Inflammatory macrophage treated with lipopolysaccharide for 4 hours (primary cell): ENCODE results near the gene KRT23.

Experiments used
- DNase-seq: peaks from one replicate; pipeline ENCODE4 v3.0.0-alpha.2; 2020

Gene KRT23, protein sequence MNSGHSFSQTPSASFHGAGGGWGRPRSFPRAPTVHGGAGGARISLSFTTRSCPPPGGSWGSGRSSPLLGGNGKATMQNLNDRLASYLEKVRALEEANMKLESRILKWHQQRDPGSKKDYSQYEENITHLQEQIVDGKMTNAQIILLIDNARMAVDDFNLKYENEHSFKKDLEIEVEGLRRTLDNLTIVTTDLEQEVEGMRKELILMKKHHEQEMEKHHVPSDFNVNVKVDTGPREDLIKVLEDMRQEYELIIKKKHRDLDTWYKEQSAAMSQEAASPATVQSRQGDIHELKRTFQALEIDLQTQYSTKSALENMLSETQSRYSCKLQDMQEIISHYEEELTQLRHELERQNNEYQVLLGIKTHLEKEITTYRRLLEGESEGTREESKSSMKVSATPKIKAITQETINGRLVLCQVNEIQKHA

DNA sequence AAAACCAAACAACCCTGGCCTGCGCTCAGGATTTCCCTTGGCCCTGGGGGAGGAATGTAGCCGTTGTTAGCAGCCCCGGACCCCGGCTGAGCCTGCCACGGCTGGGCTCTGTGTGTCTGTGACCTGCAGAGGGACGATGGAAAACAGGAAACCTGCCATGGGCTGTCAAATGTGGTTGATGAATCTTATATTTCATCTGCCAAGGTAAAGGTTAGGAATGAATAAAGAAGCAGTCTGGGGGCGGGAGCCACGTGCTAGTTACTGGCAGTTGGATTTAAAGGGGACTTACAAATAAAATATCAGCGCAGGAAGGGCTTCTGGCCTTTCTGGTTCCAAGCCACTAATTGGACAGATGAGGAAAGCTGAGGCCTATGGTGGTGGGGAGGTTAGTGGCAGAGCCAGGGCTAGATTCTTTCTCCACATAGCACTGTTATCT is at the start of gene KRT23:
Gene KRT23, minus strand, starts transcription at position 263 of the 436 bp plus-strand sequence. CDS start 1,043 bp downstream, outside the sequence.
- no peak for DNase-seq

DNA sequence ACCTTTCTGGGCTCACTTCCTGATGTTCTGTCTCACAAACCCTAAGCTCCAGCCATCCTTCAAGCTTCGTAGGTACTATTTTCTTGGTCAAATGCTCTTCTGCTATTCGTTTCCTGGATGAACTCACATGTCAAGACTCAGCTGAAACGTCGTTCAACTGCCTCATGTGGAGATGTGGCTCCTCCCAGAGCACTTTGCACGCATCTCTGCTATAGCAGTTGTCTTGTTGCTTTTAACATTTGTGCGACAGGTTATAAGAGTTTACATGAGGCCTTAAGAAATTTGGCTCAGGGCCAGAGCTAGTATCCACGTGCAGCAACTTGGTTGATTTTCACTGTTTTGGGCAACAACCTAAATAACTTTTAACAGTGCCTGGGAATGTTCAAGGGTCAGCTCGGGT is 49.5 kb upstream of the KRT23 start:
- DNase-seq: no peak

DNA sequence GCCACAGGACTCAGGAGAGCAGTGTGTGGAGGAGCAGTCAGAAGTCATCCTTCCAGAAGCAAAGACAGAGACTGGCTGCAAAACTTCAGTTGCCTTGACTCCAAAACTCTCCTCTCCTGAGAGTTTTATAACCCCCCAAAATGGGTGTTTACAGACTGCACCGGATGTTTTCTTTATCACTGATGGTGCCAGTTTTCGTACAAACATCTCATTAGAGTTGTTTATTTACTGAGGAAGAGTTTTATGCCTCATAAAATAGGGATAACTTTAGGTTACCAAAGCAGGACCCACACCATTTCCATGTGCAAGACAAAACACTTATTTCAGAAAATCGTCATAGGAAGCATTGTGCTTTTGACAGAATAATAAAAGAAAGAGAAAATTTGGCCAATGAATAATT is 46.8 kb upstream of the KRT23 start, which contains the start of gene KRT40:
Gene KRT40, minus strand, starts transcription at position 101 of the 400 bp plus-strand sequence. Its CDS starts 53 bp downstream, at position 48.
- no peak for DNase-seq

DNA sequence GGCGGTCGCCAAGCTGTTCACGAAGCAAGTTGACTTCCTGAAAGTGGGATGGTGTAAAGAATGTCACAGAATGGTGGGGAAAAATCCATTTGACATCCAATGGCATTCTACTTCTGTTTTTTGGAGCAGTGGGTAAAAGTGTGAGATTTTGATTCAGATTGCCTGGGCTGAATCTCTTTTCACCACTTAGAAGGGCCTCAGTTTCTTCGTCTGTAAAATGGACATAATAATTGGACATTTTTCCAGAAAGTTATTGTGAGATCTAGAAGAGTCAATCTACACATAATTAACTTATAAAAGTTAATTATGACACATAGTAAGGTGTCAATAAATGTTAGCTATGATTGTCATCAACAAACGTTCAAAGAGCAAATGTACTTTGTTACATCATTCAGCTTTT is 43.7 kb upstream of the KRT23 start:
- DNase-seq: no peak

DNA sequence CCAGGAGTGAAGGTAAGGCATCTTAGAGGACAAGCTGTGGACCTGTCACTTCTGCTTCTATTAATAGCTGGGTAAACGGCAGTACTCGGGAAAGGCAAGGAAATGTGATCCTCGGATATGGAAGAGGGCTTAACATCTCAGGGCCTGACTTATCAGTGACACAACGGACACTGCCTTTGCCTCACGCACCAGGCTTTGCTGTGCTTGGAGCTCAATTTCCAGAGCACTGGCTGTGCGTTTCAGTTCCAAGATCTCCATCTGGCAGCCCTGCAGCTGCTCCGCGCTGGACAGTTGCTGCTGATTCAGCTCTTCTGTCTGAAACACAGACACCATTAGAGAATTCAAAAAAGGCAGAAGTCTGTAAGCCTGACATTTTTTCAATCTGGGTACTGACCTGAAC is 43.1 kb upstream of the KRT23 start:
- DNase-seq: no peak

DNA sequence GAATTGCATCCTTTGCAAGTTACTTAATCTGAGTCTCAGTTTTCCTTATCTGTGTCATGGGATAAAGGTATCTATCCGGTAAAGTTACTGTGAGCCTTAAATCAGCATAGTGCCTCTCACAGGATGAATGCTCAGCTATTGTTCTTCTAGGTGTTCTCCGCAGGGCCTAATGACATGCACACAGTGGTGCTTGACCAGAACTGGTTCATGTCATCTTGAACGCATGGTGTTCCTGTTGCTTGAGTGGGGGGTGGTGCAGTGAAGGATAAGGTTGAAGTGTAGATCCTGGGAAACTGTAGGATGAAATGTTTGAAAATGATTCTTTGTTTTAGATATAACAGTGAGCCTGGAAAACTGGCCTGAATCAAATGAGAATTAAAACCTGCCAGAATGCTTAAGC is 42.7 kb upstream of the KRT23 start:
- DNase-seq: no peak

DNA sequence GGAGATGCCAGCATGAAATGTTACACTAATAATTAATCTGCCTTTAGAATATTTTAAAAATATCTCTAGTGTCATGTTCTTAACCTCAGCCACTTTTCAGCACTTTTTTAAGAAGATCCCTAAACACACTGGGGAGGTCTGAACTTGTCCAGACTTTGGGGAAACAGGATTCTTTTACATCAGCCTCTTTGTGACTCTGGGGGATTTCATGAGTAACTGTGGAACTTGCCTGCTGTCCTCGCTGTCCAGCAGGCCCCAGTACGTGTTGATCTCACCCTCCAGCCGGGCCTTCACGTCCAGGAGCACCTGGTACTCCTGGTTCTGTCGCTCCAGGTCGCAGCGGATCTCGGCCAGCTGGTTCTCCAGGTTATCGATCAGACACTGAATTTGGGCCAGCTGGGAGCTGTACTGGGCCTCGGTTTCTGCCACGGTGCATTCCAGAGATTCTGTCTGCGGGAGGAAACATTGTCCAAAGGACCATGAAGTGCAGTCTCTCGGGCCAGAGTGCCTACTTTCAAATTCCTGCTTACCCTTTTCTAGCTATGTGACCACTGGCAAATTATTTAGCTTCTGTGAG is 41.2 kb upstream of the KRT23 start:
- DNase-seq: no peak

DNA sequence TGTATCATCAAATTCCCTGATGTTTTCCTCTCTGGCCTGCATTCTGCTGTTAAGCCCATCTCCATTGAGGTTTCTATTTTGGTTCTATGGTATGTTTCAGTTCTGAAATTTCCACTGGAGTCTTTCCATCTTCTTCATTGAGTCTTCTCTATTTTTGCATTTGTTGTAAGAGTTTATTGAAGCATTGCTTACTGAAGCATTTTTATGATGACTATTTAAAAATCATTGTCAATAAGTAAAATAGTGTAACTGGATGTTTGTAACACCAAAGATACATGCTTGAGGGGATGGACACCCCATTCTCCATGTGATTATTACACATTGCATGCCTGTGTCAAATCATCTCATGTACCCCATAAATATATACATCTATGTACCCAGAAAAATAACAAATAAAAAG is 38.1 kb upstream of the KRT23 start:
- no peak for DNase-seq

DNA sequence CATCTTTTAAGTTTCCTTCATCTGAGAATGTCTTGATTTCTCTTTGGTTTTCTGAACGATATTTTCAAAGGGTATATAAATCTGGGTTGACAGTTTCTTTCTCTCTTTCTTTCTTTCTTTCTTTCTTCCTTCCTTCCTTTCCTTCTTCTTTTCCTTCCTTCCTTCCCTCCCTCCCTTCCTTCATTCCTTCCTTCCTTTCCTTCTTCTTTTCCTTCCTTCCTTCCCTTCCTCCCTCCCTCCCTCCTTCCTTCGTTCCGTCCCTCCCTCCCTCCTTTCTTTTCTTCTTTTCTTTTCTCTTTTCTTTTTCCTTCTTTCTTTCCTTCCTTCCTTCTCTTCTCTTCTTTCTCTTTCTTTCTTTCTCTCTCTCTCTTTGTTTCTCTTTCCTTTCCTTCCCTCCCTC is 36.9 kb upstream of the KRT23 start:
- DNase-seq: no peak

DNA sequence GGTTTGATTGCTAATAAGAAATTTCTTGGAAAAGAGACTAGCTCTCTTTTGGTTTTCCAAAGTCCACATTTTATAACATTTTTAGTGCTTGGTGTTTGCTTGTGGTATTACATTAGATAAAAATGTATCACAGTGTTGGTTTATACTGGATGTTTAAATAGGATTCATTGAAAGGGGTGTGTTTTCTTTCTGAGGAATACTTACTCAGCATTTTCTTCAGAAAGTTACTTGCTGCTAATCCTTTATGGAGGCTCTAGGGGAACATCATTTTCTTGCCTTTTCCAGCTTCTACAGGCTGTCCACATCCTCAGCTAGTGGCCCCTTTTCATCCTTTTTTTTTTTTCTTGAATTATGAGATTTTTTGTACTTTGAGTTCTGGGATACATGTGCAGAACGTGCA is 30.1 kb upstream of the KRT23 start:
- no peak for DNase-seq

DNA sequence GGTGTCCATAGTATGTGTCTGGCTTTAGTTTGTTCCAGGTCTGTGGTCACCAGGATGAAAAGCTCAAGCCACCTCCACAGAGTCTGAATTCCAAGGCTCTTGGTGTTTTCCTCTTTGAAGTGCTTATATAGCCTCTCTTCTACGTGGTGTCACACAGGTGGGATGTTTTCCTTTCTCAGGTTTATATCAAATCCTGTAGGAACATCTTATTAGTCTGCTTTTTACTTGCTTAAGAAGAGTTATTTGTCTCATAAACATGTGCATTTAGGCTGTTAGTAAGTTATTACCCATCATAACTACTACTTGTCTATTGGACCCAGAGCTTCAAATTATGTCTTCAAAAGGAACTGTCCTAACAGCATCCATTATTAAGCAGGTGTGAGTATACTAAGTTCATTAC is 29.4 kb upstream of the KRT23 start, which contains the start of gene KRT39:
Gene KRT39, minus strand, starts transcription at position 101 of the 400 bp plus-strand sequence. Its CDS starts 92 bp downstream, at position 9.
- no peak for DNase-seq

DNA sequence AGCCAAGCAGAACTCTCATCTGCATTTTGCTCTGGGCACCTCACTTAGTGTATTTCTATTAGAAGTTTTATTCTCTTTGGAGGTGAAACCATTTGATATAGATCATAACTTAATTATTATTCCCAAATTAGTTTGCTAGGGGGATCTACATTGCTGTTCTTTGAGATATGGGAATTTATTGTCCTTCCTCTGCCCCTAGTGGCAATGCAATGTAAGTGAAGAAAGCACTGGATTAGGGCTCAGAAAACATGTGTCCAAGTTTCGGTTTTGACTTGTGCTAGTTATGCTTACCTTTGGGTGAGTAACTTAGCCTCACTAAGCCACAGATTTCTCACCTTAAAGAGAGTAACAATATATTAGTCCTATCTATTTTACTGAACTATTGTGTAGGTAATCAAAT is 26.4 kb upstream of the KRT23 start:
- DNase-seq: peak; percentile 28

DNA sequence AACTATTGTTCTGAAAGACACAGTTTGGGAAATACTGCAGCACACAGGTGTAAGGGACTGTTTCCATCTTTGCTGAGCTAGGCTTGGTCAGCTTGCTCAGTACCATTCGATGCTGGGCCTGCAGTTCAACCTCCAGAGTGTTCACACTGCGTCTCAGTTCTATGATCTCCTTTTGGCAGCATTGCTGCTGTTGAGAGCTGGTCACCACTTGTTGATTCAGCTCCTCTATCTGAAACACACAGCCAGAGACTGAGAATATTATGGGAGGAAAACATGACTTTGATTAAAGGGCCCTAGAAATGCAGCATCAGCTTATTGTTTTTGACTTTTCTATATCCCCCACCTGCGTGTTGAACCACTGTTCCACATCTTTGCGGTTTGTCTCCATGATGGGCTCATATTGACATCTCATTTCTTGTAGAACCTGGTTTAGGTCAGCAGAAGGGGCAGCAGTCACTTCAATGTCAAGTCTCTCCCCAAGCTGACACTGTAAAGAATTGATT is 24.7 kb upstream of the KRT23 start:
- no peak for DNase-seq

DNA sequence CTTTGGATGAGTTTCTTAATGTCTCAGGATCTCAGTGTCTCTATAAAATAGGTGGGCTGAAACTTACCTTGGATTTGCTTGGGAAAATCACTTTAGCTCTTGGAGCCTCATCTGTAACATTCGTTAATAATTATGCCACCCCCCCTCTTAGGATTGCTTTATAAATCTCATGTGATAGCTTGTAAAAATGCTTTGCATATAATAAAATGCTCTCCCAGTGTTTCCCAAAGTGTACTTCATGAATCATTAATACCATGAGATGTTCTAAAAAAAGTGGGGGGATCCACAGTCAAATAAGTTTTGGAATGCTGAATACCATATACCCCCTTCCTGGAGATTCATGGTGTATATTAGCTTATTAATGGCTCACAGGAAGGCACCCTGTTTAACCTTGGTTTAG is 24.1 kb upstream of the KRT23 start:
- DNase-seq: no peak

DNA sequence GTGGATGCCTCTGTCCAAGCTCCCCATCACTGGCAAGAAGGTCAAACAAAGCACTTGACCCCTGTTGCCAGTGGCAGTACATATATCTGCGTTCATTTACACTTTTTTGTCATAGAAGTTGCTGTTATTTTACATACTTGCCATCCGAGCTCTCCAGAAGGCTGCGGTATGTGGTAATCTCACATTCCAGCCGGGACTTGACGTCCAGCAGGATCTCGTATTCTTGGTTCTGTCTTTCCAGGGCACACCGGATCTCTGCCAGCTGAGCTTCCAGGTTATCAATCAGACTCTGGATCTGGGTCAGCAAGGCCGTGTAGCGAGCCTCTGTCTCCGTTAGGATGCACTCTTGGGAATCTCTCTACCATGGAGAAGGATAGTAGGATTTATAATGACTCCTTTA is 22.7 kb upstream of the KRT23 start:
- DNase-seq: no peak

DNA sequence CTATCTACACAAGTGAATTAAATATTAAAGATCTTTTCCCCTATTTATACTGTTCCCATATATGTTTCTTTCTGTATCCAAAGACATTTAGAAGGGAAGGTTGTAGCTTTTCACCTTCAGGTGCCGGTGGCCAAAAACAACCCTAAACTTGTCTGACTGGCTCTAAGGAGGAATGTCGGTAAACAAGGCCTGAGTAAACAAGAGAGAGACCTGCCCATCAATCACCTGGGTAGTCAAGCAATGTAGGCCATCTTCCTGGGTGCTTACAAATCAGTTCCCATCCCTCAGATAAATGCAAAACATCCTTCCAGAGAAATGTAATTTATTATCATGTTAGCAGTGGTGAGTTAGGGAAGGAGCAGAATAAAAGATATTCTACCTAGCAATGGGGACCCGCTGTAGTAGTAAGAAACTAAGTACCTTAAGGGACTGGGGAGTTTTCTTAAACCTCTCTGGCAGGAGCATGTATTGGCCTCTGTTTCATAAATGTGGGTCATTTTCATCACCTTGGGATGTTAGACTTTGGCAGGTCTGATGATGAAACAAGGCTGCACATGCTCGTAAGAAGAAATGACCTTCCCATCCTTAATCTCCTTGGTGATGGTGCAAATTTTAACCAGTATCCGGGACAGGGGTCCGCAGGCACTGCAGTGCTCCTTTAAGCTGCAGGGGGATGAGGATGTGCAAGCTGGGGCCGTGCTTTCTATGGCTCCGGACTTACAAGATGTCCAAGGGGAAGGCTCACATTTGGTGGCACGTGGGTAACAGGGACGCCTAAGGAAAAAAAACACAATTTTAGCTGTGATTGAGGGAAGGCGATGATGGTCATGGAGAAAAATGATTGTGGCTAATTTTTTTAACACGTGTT is 20.9 kb upstream of the KRT23 start:
- no peak for DNase-seq

DNA sequence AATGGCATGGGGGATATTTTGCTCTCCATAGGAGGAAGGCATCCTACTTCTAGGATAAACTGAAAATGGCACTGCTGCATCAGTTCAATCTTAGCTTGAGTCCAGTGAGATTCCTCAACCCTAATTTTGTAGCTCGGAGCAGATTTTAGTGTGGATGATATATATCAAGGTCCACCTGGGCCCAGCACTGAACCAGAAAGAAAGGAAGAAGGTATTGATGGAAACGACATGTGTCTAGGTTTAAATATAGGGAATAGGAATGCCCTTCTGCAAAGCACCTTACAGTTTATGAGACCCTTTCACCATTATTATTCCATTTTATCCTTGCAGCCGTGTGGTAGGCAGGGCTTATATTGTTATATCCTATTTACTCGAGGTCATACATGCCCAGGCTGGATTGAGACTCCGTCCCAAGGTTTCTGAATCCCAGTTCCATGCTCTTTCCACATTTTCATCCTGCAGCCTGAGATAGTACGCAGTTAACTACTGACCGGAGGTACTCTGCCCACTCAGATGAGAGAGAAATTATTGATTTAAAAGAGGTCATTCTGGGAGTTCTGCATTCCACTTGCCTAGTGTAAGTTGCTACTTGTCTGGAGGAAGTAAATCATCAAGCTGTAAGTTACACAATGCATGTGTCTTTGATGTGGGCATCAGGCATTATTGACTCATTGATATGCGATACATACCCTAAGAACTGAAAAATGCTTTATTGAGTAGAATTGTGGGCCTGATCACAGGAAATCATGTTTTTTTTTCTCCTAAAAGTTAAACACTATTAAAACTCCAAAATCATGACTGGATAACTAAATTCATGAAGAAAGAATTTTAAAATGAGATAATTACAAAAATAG is 19.2 kb upstream of the KRT23 start:
- DNase-seq: peak; percentile 72

DNA sequence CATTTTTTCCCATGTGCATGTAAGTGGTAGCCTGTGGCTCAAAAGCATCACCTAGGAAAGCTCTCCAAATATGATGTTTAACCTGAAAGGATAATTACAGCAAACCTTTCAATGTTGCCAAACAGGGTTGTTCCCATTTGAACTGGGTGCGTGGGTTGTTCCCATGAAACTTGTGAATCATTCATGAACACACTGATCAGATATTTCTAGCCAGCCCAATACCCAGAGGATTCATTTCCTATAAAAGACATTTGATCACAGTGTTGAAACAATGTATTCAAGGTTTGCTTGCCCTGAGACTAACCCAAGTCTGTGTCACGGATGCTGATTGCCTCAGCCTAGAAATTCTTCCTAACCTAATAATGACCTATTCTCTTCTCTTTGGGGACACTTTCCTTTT is 16.4 kb upstream of the KRT23 start:
- peak; percentile 90 for DNase-seq

DNA sequence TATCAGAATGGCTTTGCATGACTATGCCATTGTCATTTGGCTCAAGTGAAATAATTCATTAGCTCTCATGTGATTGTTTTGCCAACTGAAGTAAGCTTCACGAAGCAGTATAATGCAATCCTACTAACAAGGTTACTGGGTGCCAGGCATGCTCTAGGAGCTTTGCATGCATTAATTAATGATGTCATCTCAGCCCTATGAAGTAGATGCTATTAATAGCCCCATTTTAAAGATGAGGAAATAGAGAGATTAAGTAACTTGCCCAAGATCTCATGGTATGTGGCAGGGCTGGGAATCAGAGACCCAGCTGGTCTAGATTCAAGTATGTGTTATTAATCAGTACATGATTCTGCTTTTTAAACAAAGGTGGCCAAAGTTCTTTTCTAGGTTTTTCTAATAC is 15.2 kb upstream of the KRT23 start:
- peak; percentile 92 for DNase-seq

DNA sequence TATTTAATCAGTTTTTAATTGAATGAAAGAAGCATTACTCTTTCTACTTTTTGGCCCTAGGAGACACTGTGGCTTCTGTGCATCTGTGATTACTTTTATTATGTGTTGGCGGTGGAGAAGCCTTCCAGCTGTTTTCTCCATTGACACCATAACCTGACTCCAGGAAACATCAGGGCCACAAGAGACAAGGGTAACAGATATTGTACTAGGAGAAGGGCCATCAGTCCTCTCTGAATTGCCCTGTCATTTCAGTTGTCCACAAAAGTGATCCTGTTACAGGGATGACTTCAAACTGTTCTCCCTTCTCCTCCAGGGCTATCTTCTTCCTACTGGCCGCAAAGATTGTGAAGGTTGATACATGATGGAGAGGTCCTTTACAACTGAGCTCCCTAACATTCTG is 14.7 kb upstream of the KRT23 start:
- no peak for DNase-seq

DNA sequence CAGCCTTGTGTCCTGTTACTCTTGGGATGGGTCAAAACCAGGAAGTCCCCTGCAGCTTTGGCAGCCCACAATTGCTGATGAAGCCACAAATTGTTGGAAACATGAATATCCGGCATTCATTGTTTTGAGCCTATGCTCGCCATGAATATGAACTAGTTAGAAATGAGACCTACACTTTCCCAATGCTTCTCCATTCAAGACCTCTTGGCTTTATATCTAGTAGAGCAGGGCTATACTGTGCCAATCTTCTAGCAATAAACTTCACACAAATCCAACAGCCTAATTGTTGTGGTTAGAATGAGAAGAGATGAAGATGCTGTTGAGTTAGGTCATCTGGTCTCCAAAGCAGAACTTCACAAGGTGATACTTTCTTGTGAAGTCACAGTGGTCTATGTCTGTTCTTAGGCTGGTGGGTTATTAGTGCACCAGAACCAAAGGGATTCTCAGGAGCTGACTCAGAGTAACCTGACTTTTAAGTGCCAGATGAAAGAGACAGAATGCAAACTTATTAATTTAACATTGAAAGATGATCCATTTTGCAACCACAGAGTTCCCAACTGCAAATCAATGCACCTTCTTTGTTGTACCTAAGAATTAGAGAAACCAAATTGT is 13.7 kb upstream of the KRT23 start:
- no peak for DNase-seq

DNA sequence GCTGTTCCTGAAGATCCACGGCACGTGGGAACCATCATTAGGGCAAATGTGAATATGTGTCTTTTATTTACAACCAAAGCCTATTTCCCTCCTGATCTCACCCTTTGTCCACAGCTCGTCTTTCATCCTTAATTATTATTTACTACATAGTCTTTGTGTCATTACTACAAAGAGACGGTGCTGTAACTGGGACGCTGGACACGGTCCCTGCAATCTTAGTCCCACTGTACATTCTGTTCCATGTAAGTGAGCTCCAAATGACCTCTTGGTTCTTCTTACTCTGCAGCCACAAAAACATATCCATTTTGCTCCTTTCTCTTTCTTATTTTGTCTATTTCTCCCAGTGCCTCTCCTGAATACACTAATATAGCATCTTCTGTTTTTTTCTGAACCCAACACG is 12.7 kb upstream of the KRT23 start:
- DNase-seq: no peak
